Activated CD4-positive, alpha-beta T cell treated with anti-CD3 and anti-CD28 coated beads, Interleukin-2, amount 50 U/mL, for 16 hours (primary cell): Measurements from ENCODE around the gene STAC.

Experiments
- DNase-seq: peaks from one replicate; pipeline ENCODE4 v3.0.0-alpha.2; 2020

The STAC gene, protein sequence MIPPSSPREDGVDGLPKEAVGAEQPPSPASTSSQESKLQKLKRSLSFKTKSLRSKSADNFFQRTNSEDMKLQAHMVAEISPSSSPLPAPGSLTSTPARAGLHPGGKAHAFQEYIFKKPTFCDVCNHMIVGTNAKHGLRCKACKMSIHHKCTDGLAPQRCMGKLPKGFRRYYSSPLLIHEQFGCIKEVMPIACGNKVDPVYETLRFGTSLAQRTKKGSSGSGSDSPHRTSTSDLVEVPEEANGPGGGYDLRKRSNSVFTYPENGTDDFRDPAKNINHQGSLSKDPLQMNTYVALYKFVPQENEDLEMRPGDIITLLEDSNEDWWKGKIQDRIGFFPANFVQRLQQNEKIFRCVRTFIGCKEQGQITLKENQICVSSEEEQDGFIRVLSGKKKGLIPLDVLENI

DNA sequence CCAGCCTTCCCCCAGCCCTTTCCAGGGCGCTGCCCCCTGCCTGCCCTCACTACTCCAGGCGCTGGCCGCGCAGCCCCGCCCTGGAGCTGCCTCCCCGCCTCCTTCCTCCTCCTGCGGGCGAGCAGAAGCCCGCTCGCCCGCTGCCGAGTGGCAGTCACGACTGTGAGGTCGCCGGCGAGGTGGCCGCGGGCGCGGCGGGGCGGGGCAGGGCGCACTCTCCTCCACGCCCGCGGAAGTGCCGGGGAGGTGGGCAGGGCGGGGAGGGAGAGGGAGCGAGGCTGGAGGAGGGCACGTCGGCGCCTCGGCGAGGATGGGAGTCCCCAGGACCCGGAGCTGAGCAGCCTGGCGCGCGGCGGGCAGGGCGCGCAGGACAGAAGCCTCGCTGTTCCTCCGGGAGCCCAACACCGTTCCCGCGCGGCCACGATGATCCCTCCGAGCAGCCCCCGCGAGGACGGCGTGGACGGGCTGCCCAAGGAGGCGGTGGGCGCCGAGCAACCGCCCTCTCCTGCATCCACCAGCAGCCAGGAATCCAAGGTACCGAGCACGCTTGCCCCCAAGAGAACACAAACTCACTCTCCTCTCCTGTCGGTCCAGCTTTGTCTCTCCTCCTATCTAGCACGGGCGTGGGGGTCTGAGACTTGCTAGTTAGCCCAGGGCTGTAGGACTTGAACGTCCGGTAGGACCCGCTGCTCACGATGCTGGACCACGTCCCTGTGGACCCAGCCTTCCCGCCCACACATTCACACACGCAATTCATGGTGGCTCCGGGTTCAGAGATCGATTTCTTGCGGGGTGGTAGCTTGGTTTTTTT lies at the start of gene STAC:
Gene STAC (plus strand): TSS at position 284 of the 811 bp plus-strand sequence. CDS start 140 bp downstream, at position 424.
- peak; percentile 2 for DNase-seq

DNA sequence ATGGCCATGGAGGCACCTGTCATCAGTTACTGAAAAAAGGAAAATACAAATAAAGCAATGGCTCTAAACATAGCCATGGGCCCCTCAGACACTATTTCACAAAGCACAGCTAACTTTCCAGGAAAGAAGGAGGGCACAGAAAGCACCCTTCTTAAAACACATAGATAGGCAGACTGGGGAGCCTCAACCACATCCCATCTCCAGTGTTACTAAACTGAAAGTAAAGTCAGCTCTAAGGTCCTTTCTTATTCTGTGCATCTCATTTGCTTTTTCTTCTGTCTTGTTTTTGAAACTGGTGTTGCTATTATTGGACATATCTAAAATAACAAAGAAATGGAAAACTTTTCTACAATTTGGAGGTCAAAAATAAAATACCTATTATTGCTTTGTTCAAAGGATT lies 48.2 kb upstream of the STAC start:
- no peak for DNase-seq

DNA sequence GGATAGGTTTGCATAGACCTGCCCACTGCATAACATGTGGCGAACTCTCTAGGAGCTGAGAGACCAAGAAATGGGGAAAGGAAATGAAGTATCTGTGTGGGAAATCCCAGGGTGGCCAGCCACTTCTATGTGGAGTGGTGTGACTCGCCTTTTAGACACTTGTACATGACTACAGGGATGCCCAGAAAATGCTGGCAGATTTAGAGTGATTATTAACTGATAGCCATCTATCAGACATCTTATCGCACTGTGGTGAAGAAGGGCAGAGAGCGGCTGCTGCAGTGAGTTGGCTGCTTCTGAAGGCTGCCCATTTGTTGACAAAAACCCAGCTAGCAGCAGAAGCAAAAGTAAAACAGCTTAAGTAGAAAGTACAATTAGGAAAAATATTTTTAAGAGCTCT lies 18.1 kb upstream of the STAC start:
- DNase-seq: no peak

DNA sequence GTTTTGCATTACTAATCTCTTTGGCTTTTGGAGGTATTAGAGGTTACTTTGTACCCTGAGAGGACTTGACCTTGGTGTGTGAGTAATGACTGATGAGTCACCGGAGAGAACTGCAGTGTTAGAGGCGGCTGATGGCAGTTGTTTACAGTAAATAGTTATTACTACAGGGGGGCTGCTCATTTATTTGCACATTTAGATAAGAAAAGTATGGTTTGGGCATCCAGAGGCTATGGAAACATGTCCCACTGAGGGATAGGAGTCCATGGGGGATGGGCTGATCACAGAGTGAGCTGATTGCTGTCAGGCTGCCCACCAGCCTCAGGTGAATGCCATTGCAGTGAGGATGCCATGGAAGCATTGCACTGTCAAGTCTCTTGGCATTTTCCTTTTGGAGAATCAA lies 17.3 kb upstream of the STAC start:
- DNase-seq: no peak

DNA sequence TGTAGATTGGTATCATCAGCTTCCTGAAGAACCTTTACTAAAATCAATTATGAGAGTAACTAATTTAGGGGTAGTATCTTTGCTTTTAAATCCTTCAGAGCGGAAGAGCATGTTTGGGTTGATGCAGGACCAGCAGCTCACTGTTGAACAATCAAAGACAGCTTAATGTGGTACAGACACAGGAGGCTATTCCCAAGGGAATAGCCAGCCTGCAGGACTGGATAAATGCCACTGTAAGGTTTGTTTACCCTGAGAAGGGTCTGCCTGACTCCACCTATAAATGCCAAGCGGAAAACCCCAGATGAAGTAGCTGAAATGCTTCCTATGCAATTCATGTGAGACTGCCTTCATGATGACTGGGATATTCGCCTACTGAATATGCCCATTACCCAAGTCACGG lies 16.0 kb upstream of the STAC start:
- no peak for DNase-seq

DNA sequence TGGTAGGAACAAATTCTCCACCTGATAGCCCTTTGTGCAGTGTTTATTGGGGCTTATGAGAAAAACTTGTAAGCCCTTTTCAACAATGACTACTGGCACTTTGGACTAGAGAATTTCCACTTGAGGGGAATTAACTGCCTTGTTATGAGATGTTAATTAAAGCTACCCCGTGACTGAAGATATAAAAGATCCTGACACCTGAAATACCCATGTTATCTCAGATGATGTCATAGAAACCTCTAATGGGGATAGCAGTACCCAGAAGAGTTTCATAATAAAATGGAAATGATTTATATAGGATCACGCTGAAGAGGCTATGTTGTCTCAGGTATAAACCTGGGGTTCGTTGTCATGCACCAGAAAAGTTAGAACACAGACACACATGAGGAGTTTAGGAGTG lies 14.5 kb upstream of the STAC start:
- no peak for DNase-seq

DNA sequence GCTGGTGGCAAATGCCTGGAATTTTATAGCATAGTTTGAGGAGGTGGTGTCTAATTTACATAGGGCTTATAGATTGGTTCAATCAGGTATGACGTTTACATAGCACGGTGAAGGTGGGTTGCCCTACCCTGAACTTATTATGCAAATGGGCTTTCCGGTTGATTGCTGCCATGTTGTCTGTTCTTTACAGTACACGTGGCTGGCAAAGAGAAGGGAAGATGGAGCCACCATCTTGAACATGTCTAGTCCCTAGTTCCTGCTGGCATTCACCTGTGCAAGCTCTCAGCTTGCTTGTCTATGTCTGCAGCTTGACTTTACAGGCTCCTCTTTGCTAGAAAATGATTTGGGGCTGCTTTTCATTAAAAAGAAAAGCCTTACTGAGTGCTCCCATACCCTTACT lies 14.0 kb upstream of the STAC start:
- no peak for DNase-seq

DNA sequence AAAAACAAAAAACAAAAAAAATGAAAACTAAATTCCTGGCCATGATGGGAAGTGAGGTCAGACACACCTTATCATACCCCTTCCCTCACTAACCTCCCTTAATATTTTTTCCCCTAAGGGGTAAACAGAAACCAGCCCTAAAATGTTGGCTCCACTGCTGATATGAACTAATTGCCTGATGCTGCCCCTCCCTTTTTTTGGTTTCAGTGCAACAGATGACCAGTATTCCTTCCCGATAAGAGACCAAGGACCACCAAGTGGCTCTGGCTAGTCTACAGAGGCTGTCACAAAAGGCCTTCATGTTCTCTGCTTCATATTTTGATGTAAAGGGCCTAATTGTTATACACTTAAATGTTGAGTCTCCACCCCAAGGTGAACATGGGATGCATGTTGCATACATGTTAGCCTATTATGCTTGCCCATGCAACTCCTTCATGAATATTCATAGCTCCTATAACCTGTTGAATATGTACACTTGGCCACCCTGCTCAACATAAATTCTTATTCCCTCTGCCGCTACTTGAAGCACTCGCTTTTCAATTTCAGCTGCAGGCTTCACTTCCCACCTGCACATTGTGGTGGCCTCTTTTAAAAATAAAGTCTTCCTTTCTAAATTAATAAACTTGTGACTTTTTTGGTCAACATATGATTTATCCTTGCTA lies 12.3 kb upstream of the STAC start:
- no peak for DNase-seq

DNA sequence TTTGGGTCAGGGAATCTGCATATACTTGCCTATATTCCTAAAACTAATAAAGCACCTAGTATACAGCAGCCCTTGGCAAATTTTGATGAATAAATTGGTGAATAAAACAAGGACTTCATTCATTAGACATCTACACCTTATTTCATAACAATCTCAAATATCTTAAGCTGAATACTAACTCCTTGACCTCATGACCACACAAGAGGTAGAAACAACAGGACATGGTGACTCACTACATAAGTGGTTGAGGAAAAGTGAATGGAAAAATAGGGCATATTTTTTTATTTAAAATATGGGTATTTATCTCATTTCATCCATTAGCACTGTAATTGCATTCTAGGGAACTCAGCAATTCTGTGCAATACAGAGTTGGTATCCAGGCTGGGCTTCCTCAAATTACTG lies 7.8 kb upstream of the STAC start:
- DNase-seq: no peak

DNA sequence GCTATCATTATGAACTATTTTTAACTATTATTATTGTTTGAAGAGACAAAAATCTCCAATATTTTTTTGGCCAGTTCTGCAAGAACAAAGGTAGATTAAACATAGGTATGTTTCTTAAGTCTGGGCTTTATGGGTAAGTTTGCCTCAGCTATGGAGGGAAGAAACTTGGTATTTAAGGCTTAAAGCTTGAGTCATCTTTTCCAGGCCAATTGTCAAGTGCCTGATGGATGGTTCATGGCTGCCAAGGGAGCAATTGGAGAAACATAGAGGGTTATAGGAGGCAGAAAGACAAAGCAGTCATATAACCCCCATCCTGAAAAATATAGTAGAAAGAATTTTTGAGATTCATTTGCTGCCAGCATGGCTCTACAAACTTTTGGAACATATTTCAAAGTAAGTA lies 7.2 kb upstream of the STAC start:
- no peak for DNase-seq

DNA sequence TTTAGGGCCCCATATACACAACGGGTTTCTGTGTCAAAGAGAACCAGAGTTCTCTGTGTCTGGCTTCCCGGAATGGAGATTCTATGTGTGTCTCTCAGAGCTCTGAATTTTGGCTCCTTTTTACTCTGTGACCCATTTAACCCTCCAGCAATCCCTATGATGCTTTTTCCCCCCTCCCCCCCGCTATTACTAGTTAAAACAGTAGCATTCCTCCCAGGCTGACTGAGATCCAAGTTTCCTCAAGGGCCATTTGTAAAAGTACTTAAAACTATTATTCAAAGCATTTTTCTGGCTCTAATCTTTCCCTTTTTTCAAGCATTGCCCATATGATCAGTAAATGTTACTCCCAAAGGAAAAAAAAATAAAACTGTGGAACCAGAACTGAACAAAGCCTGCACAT lies 6.6 kb upstream of the STAC start:
- no peak for DNase-seq

DNA sequence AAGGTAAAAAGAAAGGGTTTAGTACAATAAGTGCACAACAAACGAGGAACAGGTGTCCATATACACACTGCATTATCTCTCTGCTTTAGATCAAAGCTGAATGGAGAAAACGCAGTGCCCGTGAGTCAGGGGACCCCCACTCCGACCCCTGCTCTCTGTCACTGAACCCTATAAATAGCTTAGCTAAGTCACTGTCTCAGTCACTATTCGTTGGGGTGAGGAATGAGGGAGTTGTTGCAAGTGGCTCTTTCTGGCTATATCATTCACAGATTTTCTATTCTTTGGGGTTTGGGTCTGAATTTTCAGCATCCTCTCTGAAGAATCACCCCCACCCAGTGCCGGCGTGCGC lies 458 bp upstream of the STAC start:
- no peak for DNase-seq

DNA sequence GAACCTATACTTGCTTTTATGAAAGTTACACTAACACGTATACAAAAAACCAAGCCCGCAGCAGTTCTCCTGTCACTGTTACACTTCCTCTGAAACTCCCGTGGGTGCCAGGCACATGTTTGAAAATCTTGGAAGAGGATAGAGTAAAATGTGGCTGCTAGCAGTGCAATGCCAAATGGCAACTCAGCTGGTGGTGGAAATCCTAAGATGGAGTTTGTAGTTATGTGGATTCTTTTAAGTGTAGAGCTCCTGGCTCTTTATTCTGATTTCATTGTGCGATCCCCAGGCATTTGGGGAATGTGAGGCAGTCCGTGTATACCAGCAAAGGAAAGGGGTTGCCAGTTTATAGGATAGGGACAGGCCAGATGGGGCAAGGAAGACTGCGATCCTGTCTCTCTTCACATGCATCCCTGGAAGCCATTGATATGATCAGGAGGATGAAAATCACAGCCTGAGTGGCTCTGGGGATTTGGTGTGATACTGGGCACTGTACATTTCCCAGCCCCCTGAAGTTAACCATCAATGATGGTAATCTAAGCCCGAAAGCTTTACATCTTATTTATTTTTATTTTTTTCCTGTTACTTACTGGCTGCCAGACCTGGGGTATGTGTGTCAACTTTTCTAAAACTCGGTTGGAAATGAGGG lies 1.1 kb downstream of the STAC start:
- no peak for DNase-seq

DNA sequence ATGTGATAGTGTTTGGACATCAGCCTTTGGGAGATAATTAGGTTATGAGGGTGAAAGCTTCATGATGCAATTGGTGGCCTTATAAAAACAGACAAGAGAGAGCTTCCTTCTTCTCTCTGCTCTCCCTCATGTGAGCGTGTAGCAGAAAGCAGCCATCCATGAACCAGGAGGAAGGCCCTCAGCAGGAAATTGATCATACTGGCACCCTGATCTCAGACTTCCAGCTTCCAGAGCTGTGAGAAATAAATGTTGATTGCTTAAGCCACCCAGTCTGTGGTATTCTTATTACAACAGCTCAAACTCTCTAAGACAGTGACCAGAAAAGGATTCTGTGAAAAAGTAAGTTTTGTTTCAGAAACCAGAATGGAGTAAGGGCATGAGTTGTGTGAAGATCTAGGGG lies 13.3 kb downstream of the STAC start:
- no peak for DNase-seq

DNA sequence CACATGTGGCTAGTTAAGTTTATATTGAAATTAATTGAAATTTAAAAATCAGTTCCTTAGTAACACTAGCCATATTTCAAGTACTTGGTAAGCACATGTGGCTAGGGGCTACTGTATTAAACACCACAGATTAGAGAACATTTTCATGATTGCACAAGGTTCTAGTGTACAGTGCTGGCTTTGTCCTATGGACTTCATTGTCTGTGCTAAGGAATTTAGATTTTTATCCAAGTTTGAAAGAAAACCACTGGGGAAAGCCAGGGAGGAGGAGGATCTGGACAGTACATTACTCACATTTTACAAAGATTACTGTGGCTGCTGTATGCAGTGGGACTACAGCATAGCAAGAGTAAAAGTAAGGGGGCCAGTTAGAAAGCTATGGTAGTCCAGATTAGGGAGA lies 13.9 kb downstream of the STAC start:
- no peak for DNase-seq

DNA sequence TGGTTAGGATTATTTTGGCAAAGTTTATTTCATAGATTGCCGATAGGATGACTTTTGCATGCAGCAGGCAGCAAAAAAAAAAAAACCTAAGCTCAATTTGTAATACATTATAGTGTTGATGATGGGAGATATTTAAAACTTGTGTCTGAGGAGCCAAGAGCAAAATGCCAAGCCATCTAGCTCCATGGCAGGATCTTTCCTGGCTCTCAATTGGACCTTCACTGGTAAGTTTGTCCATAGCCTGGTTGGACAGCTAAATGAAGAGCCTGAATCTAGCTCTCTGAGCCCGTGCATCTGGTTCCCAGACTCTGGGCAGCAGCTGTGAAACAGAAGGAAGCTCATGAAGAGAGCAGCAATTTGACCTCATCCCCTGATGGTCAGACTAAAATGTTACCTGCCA lies 17.5 kb downstream of the STAC start:
- DNase-seq: no peak

DNA sequence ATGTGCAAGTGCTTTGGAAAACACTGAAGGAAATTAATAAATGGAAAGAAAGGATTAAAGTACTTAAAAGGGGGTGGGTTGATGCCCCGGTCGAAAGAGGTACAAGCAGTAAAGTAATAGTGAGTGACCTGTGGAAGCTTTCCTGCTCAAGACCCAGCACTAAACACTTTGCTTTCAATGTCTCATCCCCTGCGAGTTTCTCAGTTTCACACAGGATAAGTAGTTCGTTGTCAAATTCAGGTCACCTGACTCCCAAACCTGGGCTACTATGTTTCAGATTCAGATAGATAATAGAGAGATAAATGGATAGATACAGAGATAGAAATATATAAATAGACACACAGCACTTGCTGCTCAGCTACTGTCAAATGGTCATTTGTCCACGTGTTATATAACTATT lies 19.6 kb downstream of the STAC start:
- no peak for DNase-seq

DNA sequence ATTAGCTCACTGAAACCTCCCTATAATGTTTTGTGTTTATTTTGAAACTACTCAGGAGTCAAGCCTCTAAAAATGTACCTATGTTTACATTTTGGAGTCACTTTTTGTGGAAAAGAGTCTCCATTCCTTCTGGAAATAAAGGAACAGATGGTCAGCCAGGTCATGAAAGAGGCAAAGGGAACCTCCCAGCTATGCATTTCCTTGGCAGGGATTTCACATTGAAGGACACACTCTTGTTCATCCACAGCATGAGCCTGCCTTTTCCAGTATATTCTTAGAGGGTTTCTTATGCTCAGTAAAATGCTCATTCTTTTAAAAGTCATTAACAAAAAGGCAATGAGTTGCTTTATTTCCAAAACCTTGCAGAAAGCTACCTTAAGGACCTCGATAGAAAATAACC lies 20.8 kb downstream of the STAC start:
- DNase-seq: no peak

DNA sequence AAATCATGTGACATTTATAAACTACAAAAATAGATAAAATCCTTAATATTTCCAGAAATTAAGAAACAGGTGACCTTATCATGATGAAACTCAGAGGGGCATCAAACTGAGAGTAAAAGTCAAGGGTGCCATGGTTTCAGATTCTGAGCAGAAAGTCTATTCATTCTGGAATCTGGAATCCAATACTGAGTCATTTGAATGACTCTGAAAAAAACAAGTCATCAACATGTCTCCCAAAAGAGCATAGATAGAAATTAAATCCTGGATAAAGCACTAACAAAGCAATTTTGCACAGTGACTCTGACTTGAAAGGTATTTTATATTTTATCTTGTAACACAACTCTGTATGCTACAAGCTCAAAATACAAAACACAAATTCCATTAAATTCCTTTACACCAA lies 23.4 kb downstream of the STAC start:
- DNase-seq: no peak

DNA sequence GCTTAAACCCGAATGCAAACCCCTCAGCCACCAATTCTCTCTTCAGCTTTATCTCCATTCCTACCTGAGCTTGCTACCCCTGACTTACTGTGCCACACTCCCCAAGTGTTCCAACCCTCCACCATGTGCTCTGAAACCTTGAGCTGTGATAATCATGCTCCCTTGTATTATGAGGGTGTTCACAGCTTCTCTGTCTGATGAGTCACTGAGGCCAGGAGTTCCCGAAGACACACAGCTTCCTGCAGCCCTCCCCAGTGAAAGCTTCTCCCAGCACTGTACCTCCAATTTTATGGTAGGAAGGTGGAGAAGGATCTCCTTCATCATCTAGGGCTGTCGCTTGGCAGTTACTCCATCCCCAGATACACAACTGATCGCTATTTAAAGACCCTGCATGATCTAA lies 24.9 kb downstream of the STAC start:
- no peak for DNase-seq

DNA sequence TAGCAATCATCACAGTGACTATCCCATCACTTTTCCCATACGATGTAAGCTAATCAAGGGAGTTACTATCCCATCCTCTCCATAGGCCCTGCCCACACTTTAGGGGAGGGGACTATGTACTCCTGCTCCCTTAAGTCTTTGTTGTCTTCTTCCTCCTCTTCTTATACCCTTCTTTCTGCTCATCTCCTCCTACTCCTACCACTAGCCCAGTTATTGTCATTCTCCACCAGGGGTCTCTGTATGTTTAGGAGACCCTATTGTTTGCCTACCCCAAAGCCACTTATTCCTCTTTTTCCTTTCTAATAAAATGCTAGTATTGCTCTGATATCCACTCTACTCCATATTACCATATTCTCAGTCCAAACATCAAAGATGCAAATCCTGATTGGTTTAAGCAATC lies 27.8 kb downstream of the STAC start:
- DNase-seq: no peak

DNA sequence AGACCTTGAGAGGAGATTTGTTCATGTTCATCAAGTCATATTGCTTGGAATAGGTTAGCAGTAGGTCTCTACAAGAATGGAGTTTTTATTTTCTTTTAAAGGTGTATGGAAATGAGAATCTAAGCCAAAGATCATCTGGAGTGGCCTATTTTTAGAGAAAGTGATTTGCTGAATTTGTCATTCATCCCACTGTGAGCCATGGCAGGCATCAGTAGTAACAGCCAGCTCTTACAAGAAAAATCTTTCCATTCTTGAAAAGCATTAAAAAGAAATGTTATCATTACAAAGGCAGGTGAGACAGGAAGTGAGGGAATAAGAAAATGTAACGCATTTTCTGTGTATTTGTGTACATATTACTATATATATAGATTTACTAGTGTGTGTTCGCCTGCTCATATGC lies 29.6 kb downstream of the STAC start:
- DNase-seq: no peak

DNA sequence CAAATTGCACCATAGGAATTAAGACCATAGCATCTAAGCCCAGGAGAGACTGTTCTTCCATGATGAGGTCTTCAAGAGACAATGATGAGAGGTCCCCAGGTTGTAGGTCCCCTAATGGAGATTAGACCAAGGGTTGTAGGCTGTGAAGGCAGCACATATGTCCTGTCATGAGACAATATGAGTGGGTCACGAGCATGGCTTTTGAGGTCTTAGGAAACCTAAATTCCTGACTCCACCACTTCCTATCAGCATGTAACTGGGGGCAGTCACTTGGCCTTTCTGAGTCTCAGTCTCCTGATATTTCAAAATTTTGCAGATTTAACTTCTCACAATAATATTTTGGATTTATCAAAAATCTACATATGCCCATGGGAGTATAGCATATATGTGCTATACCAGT lies 31.3 kb downstream of the STAC start:
- no peak for DNase-seq

DNA sequence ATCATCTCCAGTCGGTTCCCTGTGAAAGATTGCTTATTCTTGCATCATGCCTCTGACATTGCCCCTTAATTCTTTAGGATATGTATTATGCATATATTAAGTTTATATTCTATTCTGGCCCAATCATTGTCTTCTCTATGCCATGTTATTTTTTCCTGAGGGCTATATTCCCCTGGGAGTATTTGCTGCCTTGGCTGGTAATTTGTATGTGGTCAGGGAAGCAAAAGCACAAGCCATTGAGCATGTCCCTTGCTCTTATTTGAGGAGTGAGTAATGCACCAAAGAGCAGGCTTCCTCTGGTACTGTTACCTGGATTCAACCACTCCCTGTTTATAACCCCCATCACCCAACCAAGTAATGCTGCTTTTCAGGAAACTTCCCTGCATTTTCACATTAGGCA lies 36.3 kb downstream of the STAC start:
- DNase-seq: no peak
